Activated B cell treated with CpG ODN at 0.5 μM for 24 hours (primary cell): ENCODE results near the gene B4GALT7. TPM values are rescaled to one million over a fixed set of nuclear protein-coding genes. Genes with fewer than 3 reads are reported as not detected.

ENCODE experiments used
- ATAC-seq: fragments of 200-7000 bp; cut with Tn5 transposase; one replicate; pipeline ENCODE4 v1.10.0; 2021; ENCODE audit warnings: low read depth, mild to moderate bottlenecking, moderate library complexity
- CTCF ChIA-PET: fragments of 350-600 bp; sonication (Branson Sonifier 250); formaldehyde crosslinking; loops from one replicate; lab custom pipeline; 2021; ENCODE audit warnings: antibody characterized with exemption; lab: Charles Lee
- POLR2A ChIA-PET: fragments of 350-600 bp; sonication (Branson Sonifier 250); formaldehyde crosslinking; loops from one replicate; lab custom pipeline; 2021; ENCODE audit warnings: antibody characterized with exemption; lab: Charles Lee
- DNase-seq: peaks from one replicate; pipeline ENCODE4 v3.0.0; 2022
- H3K27ac Mint-ChIP-seq: one replicate; pipeline ENCODE4 v1.8.0; 2020; ENCODE audit warnings: mixed read lengths
- H3K27me3 Mint-ChIP-seq: one replicate; pipeline ENCODE4 v1.8.0; 2021; ENCODE audit warnings: mixed read lengths
- H3K36me3 Mint-ChIP-seq: one replicate; pipeline ENCODE4 v1.8.0; 2021; ENCODE audit warnings: low read depth, mixed read lengths
- H3K4me1 Mint-ChIP-seq: one replicate; pipeline ENCODE4 v1.8.0; 2021; ENCODE audit warnings: mixed read lengths
- H3K4me3 Mint-ChIP-seq: one replicate; pipeline ENCODE4 v1.8.0; 2020; ENCODE audit warnings: mild to moderate bottlenecking, mixed read lengths
- H3K9me3 Mint-ChIP-seq: one replicate; pipeline ENCODE4 v1.8.0; 2020; ENCODE audit warnings: mixed read lengths
- intact Hi-C: fragments of 100-400 bp; cut with micrococcal nuclease; formaldehyde crosslinking; loops from one replicate; pipeline ENCODE4 v1.15.1; 2024
- total RNA-seq: library from RNA; stranded (reverse); gene quantifications from 2 replicates; pipeline ENCODE4 v1.2.3, GENCODE V29; 2022
- TF ChIP-seq, protein P1 (sequence below): fragments of 200-600 bp; IDR thresholded peaks from one replicate; pipeline ENCODE4 v1.8.0; 2022; ENCODE audit warnings: antibody characterized with exemption, mild to moderate bottlenecking

Gene B4GALT7
- total RNA-seq, 1 donor from 2014 or later = 42.3 TPM

DNA sequence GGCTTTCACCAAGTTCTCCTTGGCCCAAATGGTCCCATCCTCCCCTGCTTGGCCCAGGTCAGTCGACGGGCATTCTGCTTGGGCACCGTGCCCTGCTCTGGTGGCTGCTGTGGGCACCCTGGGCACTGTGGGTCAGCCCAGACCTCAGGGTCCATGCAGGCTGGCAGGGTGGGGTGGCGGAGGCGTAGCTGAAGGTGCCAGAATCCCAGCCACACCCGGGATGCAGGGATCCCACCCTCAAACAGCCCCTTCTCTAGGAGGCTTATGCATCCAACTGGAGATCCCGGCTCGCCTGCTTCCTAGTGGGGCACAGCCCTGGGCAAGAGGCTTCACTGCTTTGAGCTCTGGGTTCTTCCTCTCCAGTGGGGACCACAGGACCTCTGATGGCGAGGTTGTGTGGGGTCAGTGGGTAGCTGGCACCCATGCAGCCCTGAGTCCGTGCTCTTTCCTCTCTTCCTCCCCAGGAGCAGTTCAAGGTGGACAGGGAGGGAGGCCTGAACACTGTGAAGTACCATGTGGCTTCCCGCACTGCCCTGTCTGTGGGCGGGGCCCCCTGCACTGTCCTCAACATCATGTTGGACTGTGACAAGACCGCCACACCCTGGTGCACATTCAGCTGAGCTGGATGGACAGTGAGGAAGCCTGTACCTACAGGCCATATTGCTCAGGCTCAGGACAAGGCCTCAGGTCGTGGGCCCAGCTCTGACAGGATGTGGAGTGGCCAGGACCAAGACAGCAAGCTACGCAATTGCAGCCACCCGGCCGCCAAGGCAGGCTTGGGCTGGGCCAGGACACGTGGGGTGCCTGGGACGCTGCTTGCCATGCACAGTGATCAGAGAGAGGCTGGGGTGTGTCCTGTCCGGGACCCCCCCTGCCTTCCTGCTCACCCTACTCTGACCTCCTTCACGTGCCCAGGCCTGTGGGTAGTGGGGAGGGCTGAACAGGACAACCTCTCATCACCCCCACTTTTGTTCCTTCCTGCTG, 9.4 kb downstream of the B4GALT7 start:
- ChIA-PET POLR2A (interaction anchor here (1.1 kb wide), 1 partner anchor 1072 kb away, joined by 4 read pairs; the partner anchor contains the start of gene RNF44), CTCF (interaction anchor here (1.5 kb wide), 1 partner anchor 9 kb away, joined by 3 read pairs; the partner anchor contains the start of gene B4GALT7)
- intact Hi-C loops = loop anchor here (10.0 kb wide), 1 partner anchor 545 kb away; the partner anchor contains the start of gene NHP2
- Mint-ChIP-seq H3K27ac (no peak overlapping the region), H3K4me3 (no peak overlapping the region), H3K27me3 (no peaks in the 10 kb centered on the region), H3K4me1 (peaks cover 19% of the 10 kb centered on the region), H3K9me3 (no peaks in the 10 kb centered on the region), H3K36me3 (peaks cover 42% of the 10 kb centered on the region)
- no peak for ATAC-seq
- TF ChIP-seq, protein P1, sequence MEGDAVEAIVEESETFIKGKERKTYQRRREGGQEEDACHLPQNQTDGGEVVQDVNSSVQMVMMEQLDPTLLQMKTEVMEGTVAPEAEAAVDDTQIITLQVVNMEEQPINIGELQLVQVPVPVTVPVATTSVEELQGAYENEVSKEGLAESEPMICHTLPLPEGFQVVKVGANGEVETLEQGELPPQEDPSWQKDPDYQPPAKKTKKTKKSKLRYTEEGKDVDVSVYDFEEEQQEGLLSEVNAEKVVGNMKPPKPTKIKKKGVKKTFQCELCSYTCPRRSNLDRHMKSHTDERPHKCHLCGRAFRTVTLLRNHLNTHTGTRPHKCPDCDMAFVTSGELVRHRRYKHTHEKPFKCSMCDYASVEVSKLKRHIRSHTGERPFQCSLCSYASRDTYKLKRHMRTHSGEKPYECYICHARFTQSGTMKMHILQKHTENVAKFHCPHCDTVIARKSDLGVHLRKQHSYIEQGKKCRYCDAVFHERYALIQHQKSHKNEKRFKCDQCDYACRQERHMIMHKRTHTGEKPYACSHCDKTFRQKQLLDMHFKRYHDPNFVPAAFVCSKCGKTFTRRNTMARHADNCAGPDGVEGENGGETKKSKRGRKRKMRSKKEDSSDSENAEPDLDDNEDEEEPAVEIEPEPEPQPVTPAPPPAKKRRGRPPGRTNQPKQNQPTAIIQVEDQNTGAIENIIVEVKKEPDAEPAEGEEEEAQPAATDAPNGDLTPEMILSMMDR = no peak
- no peak for DNase-seq

DNA sequence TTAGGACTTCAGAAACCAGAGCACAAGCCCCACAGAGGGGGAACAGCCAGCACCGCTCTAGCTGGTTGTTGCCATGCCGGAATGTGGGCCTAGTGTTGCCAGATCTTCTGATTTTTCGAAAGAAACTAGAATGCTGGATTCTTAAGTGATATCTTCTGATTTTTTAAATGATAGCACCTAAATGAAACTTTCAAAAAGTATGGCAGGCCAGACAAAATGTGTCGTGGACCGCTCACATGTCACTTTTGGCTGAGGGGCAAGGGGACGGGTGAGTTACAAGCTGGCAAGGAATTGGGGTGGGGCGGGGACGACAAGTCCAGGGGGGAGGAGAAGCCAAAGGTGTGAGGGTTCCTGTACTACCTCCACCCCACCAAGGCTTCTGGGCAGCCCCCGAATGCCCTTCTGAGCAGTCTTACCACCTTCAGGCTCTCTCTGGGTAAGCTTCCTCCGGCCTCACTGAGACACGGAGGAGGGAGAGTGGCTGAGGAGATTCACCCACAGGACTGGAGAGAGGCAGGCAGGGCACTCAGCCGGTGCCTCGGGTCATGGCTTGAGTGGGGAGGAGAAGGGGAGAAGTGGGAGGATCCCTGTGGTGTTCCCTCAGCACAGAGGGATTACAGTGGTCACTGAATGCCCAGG, 10.3 kb downstream of the B4GALT7 start:
- Mint-ChIP-seq H3K4me3 (no peak overlapping the region), H3K9me3 (no peaks in the 10 kb centered on the region), H3K27ac (no peak overlapping the region), H3K27me3 (no peaks in the 10 kb centered on the region), H3K4me1 (peaks cover 19% of the 10 kb centered on the region), H3K36me3 (peaks cover 42% of the 10 kb centered on the region)
- CTCF ChIA-PET = interaction anchor here (1.5 kb wide), 1 partner anchor 10 kb away, joined by 3 read pairs; the partner anchor contains the start of gene B4GALT7
- ATAC-seq (no peak), DNase-seq (no peak)
- POLR2A ChIA-PET = no interaction called here
- TF ChIP-seq, protein P1 = no peak
- intact Hi-C loops = no loop called here

DNA sequence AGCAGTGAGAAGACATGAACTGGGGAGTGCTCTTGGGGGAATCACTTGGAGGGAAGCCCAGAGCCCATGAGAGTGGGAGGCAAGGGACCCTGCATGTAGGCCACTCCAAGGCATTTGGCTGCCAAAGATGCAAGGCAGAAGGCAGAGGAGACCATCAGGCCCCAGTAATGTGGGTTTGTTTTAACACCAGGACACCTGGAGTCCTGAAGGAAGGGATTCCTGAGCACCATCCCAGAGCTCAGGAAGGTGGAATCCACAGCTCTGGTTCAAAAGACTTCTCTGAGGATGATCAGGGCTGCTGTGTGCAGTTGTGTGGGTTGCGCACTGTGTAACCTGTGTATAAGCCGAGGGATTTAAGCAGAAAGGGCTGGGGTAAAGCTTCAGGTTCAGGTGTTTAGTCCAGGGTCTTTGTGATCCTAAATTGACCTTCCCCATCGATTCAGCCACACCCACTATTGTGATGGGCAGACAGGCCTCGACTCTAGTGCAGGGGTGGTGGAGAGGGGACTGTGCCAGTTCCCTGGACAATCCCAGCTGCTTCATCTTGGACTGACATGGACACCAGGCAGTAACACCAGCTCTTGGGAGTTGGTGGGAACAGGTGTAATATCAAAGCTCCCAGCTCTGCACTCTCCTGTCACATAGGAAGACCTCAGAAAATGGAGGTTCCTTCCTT, 11.0 kb downstream of the B4GALT7 start:
- no peak overlapping the region for H3K4me3 Mint-ChIP-seq
- ChIA-PET CTCF (no interaction called here), POLR2A (no interaction called here)
- H3K27ac Mint-ChIP-seq = no peak overlapping the region
- no peaks in the 10 kb centered on the region for H3K27me3 Mint-ChIP-seq
- intact Hi-C loops = no loop called here
- ATAC-seq (no peak), DNase-seq (no peak)
- no peaks in the 10 kb centered on the region for H3K9me3 Mint-ChIP-seq
- TF ChIP-seq, protein P1 = no peak
- peaks cover 42% of the 10 kb centered on the region for H3K36me3 Mint-ChIP-seq
- peaks cover 19% of the 10 kb centered on the region for H3K4me1 Mint-ChIP-seq

DNA sequence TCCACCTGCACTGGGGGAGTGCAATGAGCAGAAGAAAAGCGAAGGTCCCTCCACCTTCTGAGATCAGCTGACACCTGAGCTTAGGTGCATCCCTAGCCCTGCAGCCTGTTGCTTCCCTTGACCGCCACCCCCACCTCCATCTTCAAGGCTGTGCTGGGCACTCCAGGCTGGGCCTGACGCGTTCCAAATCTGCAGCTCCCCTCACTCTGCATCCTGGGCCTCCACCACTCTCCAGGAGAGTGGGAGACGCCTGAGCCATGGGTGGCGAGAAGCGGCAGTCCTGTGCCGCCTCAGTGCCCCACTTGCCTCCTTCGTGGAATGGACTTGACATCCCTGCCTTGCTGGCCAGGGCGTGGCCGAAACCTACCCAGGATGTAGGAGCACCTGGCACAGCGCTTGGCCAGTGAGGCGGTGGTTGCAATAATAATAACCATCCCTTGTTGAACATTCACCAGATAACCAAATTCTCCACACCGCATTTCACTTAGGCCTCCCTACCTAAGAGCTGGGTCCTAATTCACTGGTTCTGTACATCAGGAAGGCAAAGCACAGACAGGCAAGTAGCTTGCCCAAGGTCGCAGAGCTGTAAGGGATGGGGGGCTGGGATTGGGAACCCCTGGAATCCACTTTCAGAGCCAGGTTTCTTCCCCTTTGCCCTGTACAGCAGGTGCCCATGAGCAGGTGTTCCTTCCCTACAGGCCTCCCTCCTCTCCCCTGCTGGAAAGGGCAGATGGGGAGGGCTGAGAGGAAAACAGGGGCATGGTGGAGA, 11.7 kb downstream of the B4GALT7 start:
- Mint-ChIP-seq H3K36me3 (peaks cover 40% of the 10 kb centered on the region), H3K27ac (no peak overlapping the region), H3K4me3 (no peak overlapping the region), H3K9me3 (no peaks in the 10 kb centered on the region), H3K27me3 (no peaks in the 10 kb centered on the region), H3K4me1 (peaks cover 12% of the 10 kb centered on the region)
- intact Hi-C loops = no loop called here
- CTCF ChIA-PET = no interaction called here
- ATAC-seq (no peak), DNase-seq (no peak)
- TF ChIP-seq, protein P1 = no peak
- POLR2A ChIA-PET = interaction anchor here (1.0 kb wide), 1 partner anchor 10 kb away, joined by 3 read pairs; no protein-coding TSS in a partner anchor
